Activated T-cell treated with anti-CD3 and anti-CD28 coated beads, Interleukin-2, amount 50 U/mL, for 1 hour (primary cell): ENCODE results near the gene CTPS1.

Experiments
- DNase-seq: peaks from one replicate; pipeline ENCODE4 v3.0.0-alpha.2; 2020

Gene CTPS1

GRCh38 chr1:41003640-41004220, 24.2 kb downstream of the CTPS1 start:
- DNase-seq, result peak; percentile 76

- no peak for DNase-seq
These were observed 26.4 kb downstream of the CTPS1 start for GRCh38 chr1:41005876-41006275.

- DNase-seq, result no peak
These were observed 27.7 kb downstream of the CTPS1 start for GRCh38 chr1:41006942-41007865.

GRCh38 chr1:41009466-41009865, 30.0 kb downstream of the CTPS1 start:
- no peak for DNase-seq

GRCh38 chr1:41010345-41010744, 30.8 kb downstream of the CTPS1 start:
- no peak for DNase-seq

- no peak for DNase-seq
These were observed 33.5 kb downstream of the CTPS1 start for GRCh38 chr1:41013024-41013423.

GRCh38 chr1:41013796-41014195, 34.3 kb downstream of the CTPS1 start:
- no peak for DNase-seq

- DNase-seq, result no peak
These were observed 35.4 kb downstream of the CTPS1 start for GRCh38 chr1:41014871-41015270.

GRCh38 chr1:41015281-41015896, 35.9 kb downstream of the CTPS1 start:
- DNase-seq, result no peak

GRCh38 chr1:41015897-41016470, 36.5 kb downstream of the CTPS1 start:
- DNase-seq, result no peak

- no peak for DNase-seq
These were observed 37.9 kb downstream of the CTPS1 start for GRCh38 chr1:41017141-41018017.

- DNase-seq, result no peak
These were observed 38.5 kb downstream of the CTPS1 start for GRCh38 chr1:41018018-41018410.

GRCh38 chr1:41019353-41019745, 39.9 kb downstream of the CTPS1 start:
- no peak for DNase-seq

GRCh38 chr1:41020109-41020576, 40.6 kb downstream of the CTPS1 start:
- DNase-seq, result no peak

GRCh38 chr1:41020654-41021053, 41.2 kb downstream of the CTPS1 start:
- DNase-seq, result no peak

- no peak for DNase-seq
These were observed 42.2 kb downstream of the CTPS1 start, which contains the start of gene SLFNL1 for GRCh38 chr1:41021526-41022308. TSS of gene SLFNL1 (minus strand) at chr1:41021725. CDS start at chr1:41020660, 1,065 bp downstream.

GRCh38 chr1:41022424-41022823, 42.9 kb downstream of the CTPS1 start:
- no peak for DNase-seq

- no peak for DNase-seq
These were observed 43.9 kb downstream of the CTPS1 start for GRCh38 chr1:41023279-41023990.

GRCh38 chr1:41024953-41025352, 45.5 kb downstream of the CTPS1 start:
- no peak for DNase-seq

GRCh38 chr1:41025979-41026819, 46.7 kb downstream of the CTPS1 start:
- no peak for DNase-seq
